Measurements from ENCODE around the gene ARAP1. TPM values are rescaled to one million over a fixed set of nuclear protein-coding genes. Genes with fewer than 3 reads are reported as not detected.

Gene ARAP1
- polyA plus RNA-seq, 3 donors: 31.5 to 109 (median 49.9) TPM

DNA sequence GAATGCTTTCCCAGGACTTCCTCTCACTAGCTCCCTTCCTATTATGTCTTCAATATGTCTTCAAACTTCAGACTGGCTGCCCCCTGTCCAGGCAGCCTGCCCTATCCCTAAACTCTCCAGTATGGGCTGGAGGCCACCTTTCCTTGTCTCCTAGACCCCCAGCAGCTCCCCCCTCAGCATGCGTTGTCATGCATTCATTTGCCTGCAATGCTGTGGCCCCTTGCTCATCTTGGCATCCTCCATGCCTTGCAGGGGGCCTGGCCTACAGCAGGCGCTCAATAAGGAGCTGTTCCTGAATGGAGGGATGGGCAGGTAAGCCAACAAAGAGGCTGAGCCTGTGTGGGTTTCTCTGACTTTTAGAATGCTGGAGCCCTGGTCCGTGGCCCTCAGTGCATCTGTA is 16.4 kb upstream of the ARAP1 start:
- no peak overlapping the region for H3K27ac ChIP-seq (ENCODE audit: low read depth, low read length)
- WGBS, 3 donors: 92 to 97% (median 93%) methylated on average over 3 of the region's 3 CpGs

DNA sequence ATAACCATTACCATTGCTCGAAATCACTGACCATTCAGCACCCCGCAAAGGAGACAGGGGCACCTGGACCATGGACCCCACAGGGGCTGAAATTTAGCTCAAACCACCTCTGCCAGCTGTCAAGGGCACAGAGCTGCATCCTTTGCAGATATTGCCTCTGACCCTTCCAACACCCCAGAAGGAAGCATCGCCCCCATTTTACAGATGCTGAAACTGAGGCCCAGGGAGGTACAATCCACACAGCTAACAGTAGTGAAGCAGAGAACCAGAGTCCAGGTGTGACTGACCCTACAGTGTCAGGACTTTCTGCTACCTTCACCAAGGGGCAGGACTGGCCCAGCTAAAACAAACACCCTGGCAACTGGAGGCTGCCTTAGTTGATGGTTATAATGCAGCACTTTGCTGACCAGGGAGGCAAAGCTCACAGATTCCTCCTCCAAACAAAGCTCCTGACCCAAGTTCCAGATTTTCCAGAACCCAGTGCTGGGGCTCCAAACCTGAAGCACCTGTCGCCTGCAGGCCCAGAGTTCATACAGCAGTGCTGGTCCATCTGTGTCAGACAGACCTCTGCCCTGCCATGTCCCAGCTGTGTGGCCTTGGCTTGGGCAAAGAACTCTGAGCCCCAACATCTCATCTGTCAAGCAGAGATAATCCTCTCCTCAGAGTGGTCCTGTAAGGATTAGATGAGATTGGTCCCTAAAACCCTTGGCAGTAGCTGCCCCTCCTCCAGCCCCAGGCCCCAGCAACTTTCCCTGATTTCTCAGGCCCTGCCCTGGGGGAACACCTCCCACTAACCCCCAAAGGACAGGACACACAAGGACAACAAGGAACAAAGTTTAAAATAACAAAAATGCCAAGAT is 15.2 kb upstream of the ARAP1 start:
- 89 to 97% (median 92%) methylated on average over 4 of the region's 4 CpGs for WGBS, 3 donors
- H3K27ac ChIP-seq (ENCODE audit: low read depth, low read length): no peak overlapping the region

DNA sequence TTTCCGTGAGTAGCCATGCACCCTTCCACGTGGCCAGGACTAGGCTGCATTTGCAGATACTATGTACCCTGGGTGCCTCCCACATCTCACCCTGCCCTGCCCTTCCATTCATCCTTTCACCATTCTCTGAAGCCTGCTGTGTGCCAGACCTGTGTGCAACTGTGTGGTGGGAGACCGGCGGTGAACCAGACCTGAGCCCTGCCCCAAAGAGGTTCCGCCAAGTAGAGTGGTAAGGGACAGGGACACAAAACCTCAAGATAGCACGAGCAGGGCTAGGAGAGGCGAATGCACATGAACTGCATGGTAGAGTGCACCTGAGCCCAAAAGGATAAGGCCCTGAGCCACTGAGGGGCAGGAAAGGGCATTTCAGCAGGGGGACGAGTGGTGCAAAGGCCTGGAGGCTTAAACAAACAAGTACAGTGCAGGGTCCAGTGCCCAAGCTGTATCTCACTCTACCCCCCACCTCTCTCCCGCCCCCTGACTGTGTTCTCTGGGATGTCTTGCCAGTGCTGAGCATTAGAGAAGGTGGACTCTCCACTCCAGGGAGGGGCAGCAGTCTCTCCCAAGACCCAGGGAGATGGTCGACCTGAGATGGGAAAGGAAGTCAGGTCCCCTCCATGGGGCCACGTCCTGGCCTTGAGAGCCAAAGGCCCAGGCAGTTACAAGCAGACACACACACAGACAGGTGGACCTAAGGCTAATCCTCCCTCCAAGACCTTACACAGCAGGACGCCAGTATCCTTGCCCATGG is 14.1 kb upstream of the ARAP1 start:
- H3K27ac ChIP-seq (ENCODE audit: low read depth, low read length): no peak overlapping the region
- WGBS, 3 donors: 65 to 89% (median 79%) methylated on average over 12 of the region's 12 CpGs

DNA sequence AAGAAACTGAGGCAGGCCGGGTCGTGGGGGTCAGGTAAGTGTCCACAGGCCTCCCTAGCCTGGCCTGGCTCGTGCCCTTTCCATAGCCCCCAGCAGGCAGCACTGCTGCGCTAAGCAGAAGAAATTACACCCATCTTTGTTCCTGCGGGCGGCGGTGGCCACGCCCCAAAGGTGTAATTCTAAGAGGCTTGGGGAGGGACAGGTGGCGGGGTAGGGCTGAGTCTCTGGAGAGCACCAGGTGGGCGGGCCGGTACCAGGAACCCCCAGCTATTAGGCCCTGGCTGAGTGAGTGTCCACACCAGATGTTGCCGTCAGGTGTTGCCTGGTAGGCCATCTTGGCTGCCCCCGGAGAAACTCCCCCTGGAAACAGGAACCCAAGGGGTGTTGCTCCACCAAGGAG is 12.3 kb upstream of the ARAP1 start:
- no peak overlapping the region for H3K27ac ChIP-seq (ENCODE audit: low read depth, low read length)
- WGBS, 3 donors: 65 to 85% (median 81%) methylated on average over 13 of the region's 13 CpGs

DNA sequence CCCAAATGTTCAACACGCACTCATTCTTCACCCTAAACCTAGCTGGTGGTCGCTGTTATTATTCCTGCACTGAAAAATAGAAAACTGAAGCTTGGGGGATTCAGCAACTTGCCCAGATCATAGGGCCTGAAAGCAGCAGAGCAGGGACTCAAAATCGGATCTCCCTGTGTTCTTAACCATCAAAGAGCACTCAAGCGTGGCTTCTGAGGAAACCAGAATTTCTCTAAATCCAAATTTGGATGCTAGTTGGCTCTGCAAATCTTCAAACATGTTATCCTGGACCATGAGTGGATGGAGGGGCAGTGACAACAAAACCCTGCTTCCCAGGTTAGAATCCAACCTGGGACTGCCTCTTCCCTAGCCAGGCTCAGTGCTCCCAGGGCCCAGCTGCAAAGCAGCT is 11.6 kb upstream of the ARAP1 start:
- 83 to 96% (median 91%) methylated on average over 4 of the region's 4 CpGs for WGBS, 3 donors
- H3K27ac ChIP-seq (ENCODE audit: low read depth, low read length): no peak overlapping the region

DNA sequence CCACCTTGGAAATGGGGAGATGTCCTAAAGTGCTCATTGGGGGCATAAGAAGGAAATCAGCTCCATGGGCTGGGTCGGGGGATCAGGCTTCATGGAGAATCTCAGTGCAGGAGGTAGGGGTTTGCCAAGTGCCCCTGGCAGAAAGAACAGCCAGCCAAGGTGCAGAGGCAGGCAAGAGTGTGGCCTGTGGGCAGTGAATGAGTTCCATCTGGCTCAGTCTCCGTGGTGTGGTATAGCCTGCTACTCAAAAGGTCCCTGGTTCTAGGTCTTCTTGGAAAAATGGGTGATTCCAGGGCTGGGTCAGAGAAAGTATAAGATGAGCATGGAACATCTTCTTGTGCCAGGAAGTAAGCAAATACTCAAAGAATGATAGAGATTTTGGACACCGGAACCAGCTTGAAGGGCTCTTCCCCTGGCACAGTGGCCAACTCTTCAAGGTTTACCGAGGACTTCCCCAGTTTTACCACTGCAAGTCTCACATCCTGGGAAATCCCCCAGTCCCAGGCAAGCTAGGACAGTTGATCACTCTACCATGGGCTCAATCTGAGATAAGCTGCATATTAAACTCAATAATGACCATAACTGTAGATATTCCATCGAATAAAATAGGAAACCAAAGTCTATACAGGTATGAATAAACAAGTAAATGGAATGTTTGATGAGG is 10.6 kb upstream of the ARAP1 start:
- WGBS, 3 donors: 65 to 69% (median 67%) methylated on average over 5 of the region's 5 CpGs
- no peak overlapping the region for H3K27ac ChIP-seq (ENCODE audit: low read depth, low read length)

DNA sequence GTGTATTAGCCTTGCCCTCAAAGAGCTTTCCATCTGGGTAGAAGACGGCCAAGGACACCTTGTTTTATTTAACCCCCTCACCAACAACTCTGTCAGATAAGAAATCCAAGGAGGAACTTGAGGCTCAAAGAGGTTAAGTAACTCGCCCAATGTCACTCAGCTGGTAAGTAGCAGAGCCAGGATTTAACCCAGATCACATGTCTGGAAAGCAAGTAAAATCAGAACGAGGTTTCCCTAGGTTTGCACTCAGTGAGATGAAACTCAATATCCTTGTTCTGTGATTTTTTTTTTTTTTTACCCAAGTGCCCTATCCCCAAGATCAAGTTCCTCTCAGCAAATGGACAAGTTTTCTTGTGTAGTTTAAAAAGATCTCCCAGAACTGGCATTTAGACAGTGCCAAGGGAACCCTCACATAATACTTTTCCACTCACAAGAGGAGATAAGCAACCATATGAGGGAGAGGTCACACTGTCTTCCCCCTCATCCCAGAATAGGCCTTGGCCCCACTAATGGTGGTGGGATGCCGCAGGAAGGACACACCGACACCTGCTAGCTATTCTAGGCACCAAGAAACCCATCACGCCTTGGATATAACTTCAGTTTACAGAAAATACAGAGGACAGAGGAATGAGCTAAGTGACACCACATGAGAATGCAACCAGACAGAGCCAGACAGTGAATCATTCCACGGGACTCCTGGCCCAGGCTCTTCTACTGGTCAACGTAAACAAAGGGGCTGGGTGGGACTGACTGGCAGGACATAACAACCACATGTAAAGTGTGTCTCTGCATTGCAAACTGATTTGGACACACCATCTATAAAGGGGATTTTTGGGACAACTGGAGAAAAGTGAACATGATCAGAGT is 8.6 kb upstream of the ARAP1 start:
- WGBS, 3 donors: 79 to 80% (median 79%) methylated on average over 8 of the region's 8 CpGs
- H3K27ac ChIP-seq (ENCODE audit: low read depth, low read length): no peak overlapping the region

DNA sequence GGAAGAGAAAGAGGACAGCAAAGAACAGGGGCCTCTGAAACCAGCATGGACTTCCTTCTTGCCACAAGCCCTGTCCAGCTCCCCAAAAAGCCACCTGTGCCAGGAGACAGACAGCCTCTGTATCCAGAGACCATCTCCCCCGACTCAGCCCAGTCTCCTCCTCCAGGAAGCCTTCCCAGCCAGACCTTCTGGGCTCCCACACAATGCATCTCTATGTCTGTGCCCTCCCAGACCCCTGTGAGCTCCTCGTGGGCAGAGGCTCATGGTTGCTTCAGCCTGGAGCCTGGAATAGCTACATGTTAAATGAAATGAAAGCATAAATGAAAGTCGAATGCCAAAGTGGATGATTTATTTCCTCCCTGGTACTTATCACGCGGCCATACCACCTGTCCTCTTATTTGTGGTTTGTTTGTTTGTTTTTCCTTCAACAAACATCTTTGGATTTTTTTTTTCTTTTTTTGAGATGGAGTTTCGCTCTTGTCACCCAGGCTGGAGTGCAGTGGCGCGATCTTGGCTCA is 7.3 kb upstream of the ARAP1 start:
- WGBS, 3 donors: 62 to 79% (median 64%) methylated on average over 8 of the region's 8 CpGs

DNA sequence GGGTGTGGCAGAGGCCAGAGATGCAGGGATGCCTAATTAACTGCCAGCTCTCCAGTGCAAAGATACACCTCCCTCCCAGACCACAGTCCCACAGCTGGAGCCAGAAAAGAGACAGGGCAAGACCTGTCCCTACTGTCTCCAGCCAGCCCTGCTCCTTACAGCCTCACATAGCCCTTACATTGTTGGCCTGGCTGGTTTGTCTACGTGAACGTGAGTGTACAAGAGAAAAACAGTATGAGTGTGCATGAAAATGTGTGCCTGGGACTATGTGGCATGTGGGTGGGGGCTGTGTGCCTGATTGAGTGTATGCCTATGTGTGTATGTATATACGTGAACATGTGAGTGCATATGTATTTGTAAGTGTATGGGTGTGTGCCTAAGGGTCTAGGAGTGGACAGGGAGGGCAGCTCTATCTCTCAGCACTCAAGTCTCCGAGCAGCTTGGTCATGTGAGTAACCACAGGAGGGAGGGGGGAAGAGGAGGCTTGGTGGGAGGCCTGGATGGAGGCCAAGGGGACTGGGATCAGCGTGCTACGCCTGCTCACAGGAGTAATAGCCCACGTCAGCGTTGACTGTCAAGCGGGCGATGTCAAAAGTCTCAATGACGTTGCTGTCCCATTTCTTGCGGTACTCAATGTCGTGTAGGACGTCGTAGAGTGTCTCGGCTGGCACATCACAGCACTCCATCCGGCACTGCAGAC is 6.6 kb upstream of the ARAP1 start:
- H3K27ac ChIP-seq (ENCODE audit: low read depth, low read length): no peak overlapping the region
- 45 to 68% (median 48%) methylated on average over 17 of the region's 17 CpGs for WGBS, 3 donors

More for the DNA sequence above, 7.3 kb upstream of the ARAP1 start:
- no peak overlapping the region for H3K27ac ChIP-seq (ENCODE audit: low read depth, low read length)

DNA sequence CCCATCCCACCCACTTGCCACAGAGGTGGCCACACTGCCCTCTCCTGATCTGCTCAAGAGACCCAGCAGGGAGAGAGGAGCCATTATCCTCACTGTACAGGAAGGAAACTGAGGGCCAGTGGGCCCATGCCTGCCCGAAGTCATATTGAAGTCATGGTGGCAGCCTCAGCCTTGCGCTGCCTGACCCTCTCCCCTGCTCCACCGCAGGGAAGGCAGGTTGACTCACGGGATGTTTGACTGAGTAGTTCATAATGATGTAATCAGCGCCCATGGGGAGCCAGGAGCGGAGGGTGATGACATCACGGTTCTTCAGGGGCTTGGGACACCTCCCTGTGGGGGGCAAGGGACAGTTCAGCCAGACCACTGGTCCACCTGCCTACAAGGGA is 6.1 kb upstream of the ARAP1 start:
- no peak overlapping the region for H3K27ac ChIP-seq (ENCODE audit: low read depth, low read length)
- 78 to 87% (median 78%) methylated on average over 7 of the region's 7 CpGs for WGBS, 3 donors

DNA sequence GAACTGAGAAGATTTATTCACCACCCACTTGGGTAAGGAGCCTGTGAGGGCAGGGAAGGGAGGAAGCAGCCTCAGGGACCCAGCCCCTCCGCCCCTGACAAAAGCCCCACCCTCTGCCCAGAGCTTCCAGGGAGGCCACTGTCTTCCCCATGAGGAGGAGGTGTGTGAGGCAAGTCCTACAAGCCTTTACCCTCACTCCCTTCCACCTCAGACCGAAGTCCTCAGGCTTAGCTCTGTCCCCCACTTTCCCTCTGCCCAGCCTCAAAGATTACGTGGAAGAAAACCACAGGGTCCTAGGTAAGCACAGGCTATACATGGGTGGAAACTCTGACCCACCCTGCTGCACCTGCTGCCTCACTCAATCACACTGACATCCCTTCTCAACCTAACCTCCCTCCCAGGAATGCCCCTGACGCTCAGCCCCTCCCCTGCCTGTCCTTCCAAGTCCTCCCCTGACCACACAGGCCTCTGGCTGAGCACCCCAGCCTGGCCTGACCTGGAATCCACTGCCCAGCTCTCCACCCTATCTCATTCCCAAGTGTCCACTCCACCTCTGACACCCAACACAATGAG is 3.6 kb upstream of the ARAP1 start:
- 86 to 93% (median 86%) methylated on average over 4 of the region's 4 CpGs for WGBS, 3 donors
- H3K27ac ChIP-seq (ENCODE audit: low read depth, low read length): no peak overlapping the region

DNA sequence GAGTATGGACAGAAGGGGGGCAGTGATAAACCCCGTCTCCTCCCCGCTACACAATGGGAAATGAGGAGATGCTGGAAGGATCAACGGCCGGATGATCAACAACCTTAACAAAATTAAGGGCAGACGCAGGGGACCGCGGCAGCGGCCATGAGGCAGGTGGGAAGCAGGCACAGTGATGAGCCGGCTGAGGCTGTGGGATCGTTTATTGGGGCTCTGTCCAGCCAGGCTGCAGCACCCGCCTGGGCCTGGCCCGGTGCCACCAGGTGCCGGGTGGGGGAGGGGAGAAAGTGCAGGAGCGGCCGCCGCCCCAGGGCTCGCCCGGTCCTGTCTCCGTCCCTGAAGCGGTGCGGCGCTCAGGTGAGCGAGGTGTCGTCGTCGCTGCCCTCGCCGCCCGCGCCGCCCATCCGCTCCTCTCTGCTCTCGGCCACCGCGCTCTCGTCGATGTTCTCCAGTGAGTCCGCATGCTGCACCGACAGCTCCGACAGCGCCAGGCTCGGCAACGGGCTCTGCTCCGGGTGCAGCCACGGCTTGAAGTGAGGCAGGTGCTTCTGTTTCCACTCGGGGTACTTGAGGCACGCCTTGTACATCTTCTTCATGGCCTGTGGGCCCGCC is 2.4 kb upstream of the ARAP1 start:
- 85 to 94% (median 90%) methylated on average over 44 to 48 of the region's 48 CpGs for WGBS, 3 donors

DNA sequence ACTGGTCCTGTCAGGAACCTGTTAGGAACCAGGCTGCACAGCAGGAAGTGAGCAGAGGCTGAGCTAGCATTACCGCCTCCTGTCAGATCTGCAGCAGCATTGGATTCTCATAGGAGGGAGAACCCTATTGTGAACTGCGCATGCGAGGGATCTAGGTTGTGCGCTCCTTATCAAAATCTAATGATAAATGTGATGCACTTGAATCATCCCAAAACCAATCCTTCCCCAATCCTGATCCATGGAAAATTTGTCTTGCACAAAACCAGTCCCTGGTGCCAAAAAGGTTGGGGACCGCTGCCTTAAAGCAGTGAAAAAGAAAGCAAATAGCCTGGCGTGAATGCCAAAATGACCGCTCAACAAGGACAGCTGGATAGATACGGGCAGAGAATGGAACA is 1.9 kb upstream of the ARAP1 start:
- no peak overlapping the region for H3K27ac ChIP-seq (ENCODE audit: low read depth, low read length)
- 88 to 98% (median 97%) methylated on average over 8 of the region's 8 CpGs for WGBS, 3 donors

More for the DNA sequence above, 2.4 kb upstream of the ARAP1 start:
- no peak overlapping the region for H3K27ac ChIP-seq (ENCODE audit: low read depth, low read length)

DNA sequence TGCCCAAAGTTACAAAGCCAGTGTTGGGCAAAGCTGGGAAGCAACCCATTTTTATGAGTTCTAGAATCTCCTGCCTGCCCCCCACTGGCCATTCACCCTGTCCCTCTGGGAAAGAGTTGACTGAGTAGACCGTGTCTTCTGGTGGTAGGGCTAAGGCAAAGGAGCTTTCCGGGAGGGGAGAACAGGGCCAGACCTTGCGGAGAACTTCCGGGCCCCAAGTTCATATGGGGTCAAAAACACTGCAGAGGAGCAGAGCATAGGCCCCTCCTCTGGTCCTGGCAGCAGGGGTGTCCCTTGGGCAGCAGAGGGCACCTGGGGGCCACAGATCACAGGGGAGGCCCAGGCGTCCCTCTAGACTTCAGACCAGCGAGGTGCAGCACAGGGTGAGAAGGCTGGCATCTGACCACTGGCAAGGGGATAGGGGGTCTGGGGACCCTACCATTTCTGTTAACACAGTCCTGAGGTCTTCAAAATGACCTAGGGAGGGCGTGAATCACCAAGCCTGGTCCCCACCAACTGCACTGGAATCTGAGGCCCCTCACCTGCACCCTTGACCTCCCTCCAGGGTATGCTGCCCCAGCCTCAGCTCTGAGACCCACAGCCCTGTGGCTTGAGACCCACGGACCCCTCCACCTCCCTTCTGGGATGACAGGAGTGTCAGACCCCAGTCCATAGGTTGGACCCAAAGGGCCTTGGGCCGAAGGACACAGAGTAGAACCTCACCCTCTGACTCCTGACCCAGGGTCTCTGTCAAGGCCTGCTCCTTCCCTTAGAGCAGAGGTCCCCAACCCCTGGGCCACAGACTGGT is 1.3 kb upstream of the ARAP1 start:
- H3K27ac ChIP-seq (ENCODE audit: low read depth, low read length): no peak overlapping the region
- 82 to 90% (median 90%) methylated on average over 9 of the region's 9 CpGs for whole genome bisulfite sequencing, 3 donors

DNA sequence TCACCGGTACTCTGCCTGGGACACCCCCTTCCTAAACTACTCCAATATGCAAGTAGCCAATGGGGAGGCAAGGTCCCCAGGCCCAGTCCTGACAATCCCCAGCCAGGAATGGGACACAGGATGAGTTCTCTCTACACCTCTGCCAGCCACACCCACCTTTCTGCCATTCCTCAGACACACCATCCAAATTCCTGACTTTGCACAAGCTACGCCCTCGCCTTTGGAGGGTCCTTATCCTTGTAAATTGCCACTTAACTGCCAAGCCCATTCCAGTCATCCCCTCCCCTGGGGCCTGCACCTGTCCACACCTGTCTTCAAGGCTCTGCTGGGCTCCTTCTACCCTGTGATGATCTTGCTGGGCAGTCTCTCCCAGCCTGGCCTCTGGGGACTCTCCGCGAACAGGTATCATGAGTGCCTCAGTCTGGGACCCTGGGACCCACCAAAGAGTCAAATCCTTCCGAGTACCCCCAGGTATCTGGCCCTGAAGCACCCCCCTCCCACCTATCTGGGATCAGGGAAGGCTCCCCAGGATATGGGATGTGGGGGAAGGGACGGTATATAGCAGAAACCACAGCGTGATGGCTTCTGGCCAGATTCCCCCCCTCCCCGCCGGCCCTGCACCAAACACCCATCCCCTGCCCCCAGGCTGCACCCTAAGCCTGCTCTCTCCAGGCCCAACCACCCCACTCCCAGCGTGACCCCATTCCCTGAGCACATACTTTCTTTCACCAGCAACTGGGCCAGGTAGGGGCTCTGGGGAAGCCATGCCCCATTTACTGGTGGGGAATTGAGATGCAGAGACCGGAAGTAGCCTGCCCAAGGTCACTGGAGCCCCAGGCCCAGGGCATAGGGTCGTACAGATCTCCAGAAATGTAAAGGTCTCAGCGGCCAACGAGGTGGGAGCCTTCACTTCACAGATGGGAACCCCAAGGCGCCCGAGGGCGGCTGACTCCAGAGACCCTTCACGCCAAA is 806 bp downstream of the ARAP1 start:
- H3K27ac ChIP-seq (ENCODE audit: low read depth, low read length): no peak overlapping the region

More for the DNA sequence above, 806 bp downstream of the ARAP1 start:
- WGBS, 3 donors: 37 to 45% (median 41%) methylated on average over 16 to 19 of the region's 19 CpGs
